GM18861 (cell line): ENCODE results near the gene FFAR3.
"Not testable (repeated sequence)": the region's sequence is repeated elsewhere in the genome, so short reads cannot be mapped to it uniquely, and the experiment has no call there.

Source experiments
- ATAC-seq: cut with Tn5 transposase; IDR thresholded peaks from one replicate; pipeline ENCODE4 v1.9.1; 2021; ENCODE audit not compliant: unreplicated experiment

Gene FFAR3

GRCh38 chr19:35349614-35350521, 8.4 kb upstream of the FFAR3 start:
- no peak for ATAC-seq

DNA sequence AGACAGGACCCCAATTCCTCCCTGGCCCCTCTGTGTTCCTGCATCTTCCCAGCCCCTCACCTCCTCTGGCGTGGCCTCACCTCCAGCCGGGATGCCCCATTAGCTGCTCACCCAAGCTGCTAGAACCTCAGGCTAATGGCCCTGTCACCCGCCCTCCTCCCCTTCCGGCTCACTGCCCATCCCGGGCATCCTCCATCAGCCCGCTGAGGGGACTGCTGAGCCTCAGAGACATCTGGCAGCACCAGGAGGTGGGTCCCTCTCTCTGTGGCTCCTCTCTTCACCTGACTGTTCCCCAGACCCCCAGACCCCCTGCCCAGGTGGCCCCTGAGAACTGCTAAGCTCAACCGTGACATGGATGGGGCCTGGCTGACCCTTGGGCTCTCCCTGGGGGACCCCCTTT, 7.7 kb upstream of the FFAR3 start:
- ATAC-seq, result no peak

- ATAC-seq, result no peak
Observed at GRCh38 chr19:35351411-35352176, 6.7 kb upstream of the FFAR3 start.

DNA sequence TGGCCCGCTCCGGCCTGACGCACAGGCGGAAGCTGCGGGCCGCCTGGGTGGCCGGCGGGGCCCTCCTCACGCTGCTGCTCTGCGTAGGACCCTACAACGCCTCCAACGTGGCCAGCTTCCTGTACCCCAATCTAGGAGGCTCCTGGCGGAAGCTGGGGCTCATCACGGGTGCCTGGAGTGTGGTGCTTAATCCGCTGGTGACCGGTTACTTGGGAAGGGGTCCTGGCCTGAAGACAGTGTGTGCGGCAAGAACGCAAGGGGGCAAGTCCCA, 6.1 kb upstream of the FFAR3 start:
- ATAC-seq, result no peak

GRCh38 chr19:35352448-35353304, 5.6 kb upstream of the FFAR3 start:
- no peak for ATAC-seq

DNA sequence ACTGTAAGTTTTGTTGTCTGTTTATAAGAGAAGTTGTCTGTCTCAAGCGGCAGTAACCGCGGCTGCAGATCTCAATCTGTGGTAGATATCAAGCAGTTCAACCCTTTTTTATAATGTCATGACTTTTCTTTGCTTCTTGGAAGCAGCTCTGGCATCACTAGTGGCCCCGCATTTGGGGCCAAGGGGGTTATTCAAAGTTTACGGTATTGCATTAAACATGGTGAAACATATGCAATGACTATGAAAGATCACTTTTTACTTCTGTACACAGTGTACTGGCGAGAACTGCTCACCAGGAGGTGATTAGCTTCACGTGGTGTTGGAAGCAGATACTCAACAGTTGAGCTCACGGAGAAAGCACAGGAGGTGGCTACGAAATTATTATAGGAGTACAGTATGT, 4.6 kb upstream of the FFAR3 start:
- no peak for ATAC-seq

- ATAC-seq, result no peak
Observed at GRCh38 chr19:35354898-35355297, 3.4 kb upstream of the FFAR3 start.

- ATAC-seq, result no peak
Observed at GRCh38 chr19:35355791-35356460, 2.3 kb upstream of the FFAR3 start.

DNA sequence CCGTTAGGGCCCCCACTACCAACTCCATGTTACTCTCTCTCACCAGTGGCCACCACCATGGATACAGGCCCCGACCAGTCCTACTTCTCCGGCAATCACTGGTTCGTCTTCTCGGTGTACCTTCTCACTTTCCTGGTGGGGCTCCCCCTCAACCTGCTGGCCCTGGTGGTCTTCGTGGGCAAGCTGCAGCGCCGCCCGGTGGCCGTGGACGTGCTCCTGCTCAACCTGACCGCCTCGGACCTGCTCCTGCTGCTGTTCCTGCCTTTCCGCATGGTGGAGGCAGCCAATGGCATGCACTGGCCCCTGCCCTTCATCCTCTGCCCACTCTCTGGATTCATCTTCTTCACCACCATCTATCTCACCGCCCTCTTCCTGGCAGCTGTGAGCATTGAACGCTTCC, 574 bp downstream of the FFAR3 start:
- not testable (repeated sequence) for ATAC-seq

DNA sequence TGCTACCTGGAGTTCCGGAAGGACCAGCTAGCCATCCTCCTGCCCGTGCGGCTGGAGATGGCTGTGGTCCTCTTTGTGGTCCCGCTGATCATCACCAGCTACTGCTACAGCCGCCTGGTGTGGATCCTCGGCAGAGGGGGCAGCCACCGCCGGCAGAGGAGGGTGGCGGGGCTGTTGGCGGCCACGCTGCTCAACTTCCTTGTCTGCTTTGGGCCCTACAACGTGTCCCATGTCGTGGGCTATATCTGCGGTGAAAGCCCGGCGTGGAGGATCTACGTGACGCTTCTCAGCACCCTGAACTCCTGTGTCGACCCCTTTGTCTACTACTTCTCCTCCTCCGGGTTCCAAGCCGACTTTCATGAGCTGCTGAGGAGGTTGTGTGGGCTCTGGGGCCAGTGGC, 1.1 kb downstream of the FFAR3 start:
- ATAC-seq, result not testable (repeated sequence)

DNA sequence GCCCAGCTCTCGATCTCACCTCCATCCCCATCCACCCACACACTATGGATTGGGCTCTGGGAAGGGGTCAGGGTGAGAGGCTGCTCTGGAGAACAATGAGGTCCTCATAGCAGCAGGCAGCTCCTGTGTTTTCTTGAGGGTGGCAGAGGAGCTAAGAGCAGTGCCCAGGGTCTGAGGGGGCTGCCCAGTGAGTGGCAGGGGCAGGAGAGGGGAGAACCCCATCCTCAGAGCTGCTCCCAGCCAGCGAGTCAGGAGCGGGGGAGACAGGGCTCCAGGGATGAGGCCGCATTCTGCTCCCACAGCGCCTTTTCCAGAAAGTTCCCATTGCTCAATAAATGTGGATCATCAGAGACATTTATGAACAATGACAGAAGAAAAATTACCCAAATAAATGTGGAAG, 1.8 kb downstream of the FFAR3 start:
- not testable (repeated sequence) for ATAC-seq

DNA sequence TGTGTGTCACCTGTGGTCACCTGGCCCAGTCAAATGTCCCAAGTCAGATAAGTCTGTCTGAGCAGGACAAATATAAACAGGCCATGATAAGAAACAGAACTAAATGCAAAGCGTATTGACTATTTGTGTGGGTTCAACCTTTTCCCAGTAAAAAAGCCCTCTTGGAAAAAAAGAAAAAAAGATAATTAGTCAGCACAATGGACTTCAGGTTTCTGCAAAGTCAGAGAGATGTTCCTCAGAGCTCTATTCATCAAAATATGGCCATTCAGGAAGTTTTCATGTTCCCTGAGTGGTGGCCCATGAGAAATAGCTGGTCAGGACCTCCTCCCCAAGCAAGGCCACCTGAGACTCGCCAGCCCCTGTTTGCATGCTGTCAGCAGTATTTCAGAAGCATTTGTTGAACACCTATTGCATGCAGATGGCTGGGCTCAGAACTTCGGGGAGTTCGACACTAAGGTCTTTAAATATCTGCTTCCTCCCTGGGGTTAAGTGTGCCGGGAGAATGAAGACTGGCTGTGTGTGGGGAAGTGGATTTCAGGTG, 2.7 kb downstream of the FFAR3 start:
- no peak for ATAC-seq

DNA sequence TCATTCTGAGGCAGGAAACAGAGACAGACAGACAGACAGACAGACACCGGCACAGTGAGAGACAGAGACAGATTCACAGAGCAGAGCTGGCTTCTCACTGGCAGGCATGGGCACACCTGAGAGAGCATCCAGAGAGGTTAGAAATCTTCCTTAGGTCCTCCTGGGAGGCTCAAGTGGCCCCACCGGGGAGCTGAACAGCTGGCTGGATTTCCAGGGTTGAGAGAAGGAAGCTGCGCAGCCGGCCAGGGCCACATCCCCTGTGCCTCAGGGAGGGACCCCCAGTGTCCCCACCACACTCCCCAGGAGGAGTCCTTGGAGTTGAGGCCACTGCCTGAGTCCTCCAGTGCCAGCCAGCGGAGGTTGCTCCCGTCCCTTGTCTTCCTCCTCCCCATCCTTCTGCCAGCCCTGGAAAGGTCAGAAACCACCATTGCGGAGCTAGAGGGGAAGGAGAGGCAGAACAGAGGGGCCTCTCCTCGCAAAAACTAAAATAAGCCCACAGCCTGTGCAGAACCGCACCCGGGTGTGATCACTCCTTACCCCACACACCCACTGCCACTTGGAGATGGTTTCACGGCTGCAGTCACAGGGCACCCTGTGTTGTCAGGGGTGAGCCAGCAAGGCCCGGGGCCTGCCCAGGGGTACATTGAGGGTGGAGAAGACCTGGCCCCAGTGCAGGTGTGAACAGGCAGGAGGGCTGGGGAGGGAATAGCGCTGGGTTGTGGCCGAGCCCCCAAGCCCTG, 4.2 kb downstream of the FFAR3 start:
- ATAC-seq, result no peak

DNA sequence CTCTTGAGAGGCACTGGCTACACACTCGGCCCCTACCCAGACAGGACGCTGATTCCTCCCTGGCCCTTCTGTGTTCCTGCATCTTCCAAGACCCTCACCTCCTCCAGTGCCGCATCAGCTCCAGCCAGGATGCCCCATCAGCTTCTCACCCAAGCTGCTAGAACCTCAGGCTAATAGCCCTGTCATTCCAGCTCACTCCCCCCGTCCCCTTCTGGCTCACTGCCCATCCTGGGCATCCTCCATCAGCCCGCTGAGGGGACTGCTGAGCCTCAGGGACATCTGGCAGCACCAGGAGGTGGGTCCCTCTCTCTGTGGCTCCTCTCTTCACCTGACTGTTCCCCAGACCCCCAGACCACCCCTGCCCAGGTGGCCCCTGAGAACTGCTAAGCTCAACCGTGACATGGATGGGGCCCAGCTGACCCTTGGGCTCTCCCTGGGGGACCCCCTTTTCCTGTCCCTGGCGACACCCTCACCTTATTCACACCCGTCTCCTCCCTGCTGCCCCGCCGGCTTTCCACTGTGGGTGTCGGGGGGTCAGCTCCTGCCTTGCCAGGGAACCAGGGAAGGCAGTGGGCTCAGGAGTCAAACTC, 4.8 kb downstream of the FFAR3 start:
- ATAC-seq, result no peak

DNA sequence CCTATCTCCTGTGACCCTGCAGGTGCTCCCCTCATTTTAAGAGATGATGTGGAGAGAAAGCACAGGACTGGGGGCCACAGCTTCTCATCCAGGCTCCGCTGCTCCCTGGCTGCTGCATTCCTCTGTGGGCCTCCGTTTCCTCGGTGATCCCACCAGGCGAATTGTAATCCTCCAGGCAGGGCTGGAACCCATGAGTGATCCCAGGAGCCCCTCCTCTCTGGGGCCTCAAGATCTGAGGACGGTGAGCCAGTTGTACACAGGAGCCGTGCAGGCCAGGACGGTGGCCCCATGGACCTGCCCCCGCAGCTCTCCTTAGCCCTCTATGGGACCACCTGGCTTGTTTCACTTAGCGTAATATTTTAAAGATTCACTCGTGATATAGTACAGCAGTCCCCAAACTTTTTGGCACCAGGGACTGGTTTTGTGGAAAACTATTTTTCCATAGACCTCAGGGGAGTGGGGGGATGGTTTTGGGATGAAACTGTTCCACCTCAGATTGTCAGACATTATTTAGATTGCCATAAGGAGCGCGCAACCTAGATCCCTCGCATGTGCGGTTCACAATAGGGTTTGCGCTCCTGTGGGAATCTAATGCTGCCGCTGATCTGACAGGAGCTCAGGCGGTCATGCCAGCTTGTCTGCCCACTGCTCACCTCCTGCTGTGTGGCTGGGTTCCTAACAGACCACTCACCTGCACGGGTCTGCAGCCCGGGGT, 5.6 kb downstream of the FFAR3 start:
- ATAC-seq, result no peak

GRCh38 chr19:35365303-35365702, 7.0 kb downstream of the FFAR3 start:
- ATAC-seq, result no peak

DNA sequence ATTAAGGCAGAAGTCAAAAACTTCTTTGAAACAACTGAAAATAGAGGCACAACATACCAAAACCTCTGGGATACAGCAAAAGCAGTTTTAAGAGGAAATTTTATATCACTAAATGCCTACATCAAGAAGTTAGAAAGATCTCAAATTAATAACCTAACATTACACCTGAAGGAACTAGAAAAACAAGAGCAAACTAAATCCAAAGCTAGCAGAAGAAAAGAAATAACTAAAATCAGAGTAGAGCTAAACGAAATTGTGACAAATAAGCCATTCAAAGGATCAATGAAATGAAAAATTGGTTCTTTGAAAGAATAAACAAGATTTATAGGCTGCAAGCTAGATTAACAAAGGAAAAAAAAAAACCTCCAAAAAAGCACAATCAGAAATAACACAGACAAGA, 10.1 kb downstream of the FFAR3 start:
- ATAC-seq, result no peak

GRCh38 chr19:35369522-35369921, 11.3 kb downstream of the FFAR3 start:
- no peak for ATAC-seq

DNA sequence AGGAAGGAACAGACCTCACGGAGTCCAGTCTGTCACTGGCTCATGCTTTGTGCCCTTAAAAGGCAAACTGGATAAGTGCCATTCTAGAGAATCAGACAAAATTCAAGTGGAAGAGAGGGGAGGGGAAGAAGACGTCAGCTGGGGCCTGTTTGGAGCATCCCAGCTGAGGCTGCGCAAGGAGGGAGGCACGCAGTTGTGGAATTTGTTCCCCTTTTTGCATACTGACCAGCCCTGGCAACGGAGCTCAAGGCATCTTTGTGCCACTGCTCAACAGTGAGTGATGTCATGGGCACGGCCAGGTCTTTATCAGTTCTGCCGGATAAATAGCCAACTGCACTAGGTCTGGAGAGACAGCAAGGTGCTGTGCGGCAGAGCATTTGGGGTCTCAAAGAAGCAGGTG, 12.5 kb downstream of the FFAR3 start, which contains the start of gene GPR42:
GPR42 (plus strand) TSS at position 347 of the 400 bp plus-strand sequence. CDS start 292 bp downstream, outside the sequence.
- no peak for ATAC-seq
